ENCODE data around the gene OTOP3. TPM values are rescaled to one million over a fixed set of nuclear protein-coding genes. Genes with fewer than 3 reads are reported as not detected.

OTOP3 gene
- total RNA-seq, 1 donor: not detected

GRCh38 chr17:74998783-74999182 lies 63.1 kb downstream of the OTOP3 start:
- DNase-seq (ENCODE audit: low read depth): no peak
- no peak overlapping the region for H3K4me3 ChIP-seq (ENCODE audit: low read depth, low read length)
- TF ChIP-seq CTCF (IDR thresholded peaks at IDR 0.05; ENCODE audit: insufficient read depth, low read depth, low read length): no peak

DNA sequence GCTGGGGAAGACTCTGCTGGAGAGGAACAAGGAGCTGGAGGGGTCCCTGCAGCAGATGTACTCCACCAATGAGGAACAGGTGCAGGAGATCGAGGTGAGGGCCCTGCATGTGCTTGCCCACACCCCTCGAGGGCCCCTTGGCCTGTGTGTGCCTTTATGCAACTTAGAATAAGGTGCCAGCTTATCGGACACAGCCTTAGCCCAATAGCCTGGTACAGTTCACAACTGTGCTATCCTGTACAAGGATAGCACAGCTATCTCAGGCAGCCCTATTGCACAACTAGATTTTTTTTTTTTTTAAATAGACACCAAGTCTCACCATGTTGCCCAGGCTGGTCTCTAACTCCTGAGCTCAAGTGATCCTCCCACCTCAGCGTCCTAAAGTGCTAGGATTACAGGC lies 63.8 kb downstream of the OTOP3 start:
- no peak for DNase-seq (ENCODE audit: low read depth)
- no peak overlapping the region for H3K4me3 ChIP-seq (ENCODE audit: low read depth, low read length)
- TF ChIP-seq CTCF (IDR thresholded peaks at IDR 0.05; ENCODE audit: insufficient read depth, low read depth, low read length): no peak

Other genes with a start within 250 kb of the OTOP3 start
- gene CD300LF, start 223.0 kb upstream of the OTOP3 start, total RNA-seq: not detected in 2 replicates
- gene RAB37, start 198.6 kb upstream of the OTOP3 start, total RNA-seq: 0.32 TPM in 1 of 2 replicates, not detected in the other
- 18.0 and 20.7 TPM in 2 replicates for gene NHERF1, start 187.3 kb upstream of the OTOP3 start, total RNA-seq
- gene NAT9, start 159.6 kb upstream of the OTOP3 start, total RNA-seq: 32.0 and 34.8 TPM in 2 replicates
- under 0.01 and 0.32 TPM in 2 replicates for gene GRIN2C, start 76.0 kb upstream of the OTOP3 start, total RNA-seq
- gene FDXR, start 62.9 kb upstream of the OTOP3 start, total RNA-seq: 19.6 and 20.7 TPM in 2 replicates
- gene FADS6, start 42.3 kb upstream of the OTOP3 start, total RNA-seq: not detected in 2 replicates
- not detected in 2 replicates for gene USH1G, start 12.6 kb upstream of the OTOP3 start, total RNA-seq
- not detected in 2 replicates for gene OTOP2, start 11.6 kb upstream of the OTOP3 start, total RNA-seq
- gene HID1, start 36.9 kb downstream of the OTOP3 start, total RNA-seq: 3.5 and 4.3 TPM in 2 replicates
- gene CDR2L, start 51.7 kb downstream of the OTOP3 start, total RNA-seq: 26.8 and 31.9 TPM in 2 replicates
- 23.7 and 30.6 TPM in 2 replicates for gene MRPL58, start 76.8 kb downstream of the OTOP3 start, total RNA-seq
- gene ATP5PD, start 111.1 kb downstream of the OTOP3 start, total RNA-seq: 275 and 323 TPM in 2 replicates
- gene KCTD2, start 111.3 kb downstream of the OTOP3 start, total RNA-seq: 16.4 and 22.5 TPM in 2 replicates
- 5.6 and 6.4 TPM in 2 replicates for gene SLC16A5, start 152.1 kb downstream of the OTOP3 start, total RNA-seq
- gene ARMC7, start 174.1 kb downstream of the OTOP3 start, total RNA-seq: 2.6 and 3.0 TPM in 2 replicates
- 40.2 and 98.2 TPM in 2 replicates for gene NT5C, start 195.8 kb downstream of the OTOP3 start, total RNA-seq
- gene JPT1, start 218.6 kb downstream of the OTOP3 start, total RNA-seq: 163 and 189 TPM in 2 replicates
- gene SUMO2, start 247.1 kb downstream of the OTOP3 start, total RNA-seq: 79.2 and 124 TPM in 2 replicates